A549 (cell line): ENCODE data around the gene KRTAP9-9. TPM values are rescaled to one million over a fixed set of nuclear protein-coding genes. Genes with fewer than 3 reads are reported as not detected.

Experiments used
- ATAC-seq, 2 experiments: fragments of 200-7000 bp in 1 of 2; fragments of >200 bp in 1 of 2; cut with Nextera tagmentation in 1 of 2; cut with Tn5 transposase in 1 of 2; 3 replicates each; pipeline versions ENCODE4 v1.8.0 to v1.9.1; 2018 to 2020; ENCODE audit warnings: mild to moderate bottlenecking in 1 of 2, moderate library complexity in 1 of 2
- CTCF ChIA-PET: fragments of 300-600 bp; sonication (Branson Sonifier 250); formaldehyde crosslinking; extraction: SDS; loops from one replicate; lab custom pipeline; 2021; ENCODE audit warnings: antibody characterized with exemption, inconsistent platforms; lab: Yijun Ruan, JAX
- POLR2A ChIA-PET: fragments of 350-600 bp; formaldehyde crosslinking; extraction: SDS; loops from one replicate; lab custom pipeline; 2021; ENCODE audit warnings: antibody characterized with exemption, inconsistent platforms; lab: Yijun Ruan, JAX
- DNase-seq, 2 experiments: peaks; one replicate each; pipeline versions ENCODE4 v3.0.0 to v3.0.0-alpha.2; 2011 to 2016; ENCODE audit warnings: low read depth in 1 of 2, low spot score in 1 of 2
- FAIRE-seq: peaks from 2 replicates; lab custom pipeline; 2011; peaks lifted over from hg19 to GRCh38; lab: Jason Lieb, UNC
- H3K27ac ChIP-seq, 2 experiments: fragments of >200 bp; sonication (Bioruptor Twin); formaldehyde crosslinking; 3 replicates each; pipeline ENCODE4 v1.5.1; 2016 to 2017
- H3K4me1 ChIP-seq: fragments of >200 bp; sonication (Bioruptor Twin); formaldehyde crosslinking; 3 replicates; pipeline ENCODE4 v1.6.1; 2016
- H3K4me2 ChIP-seq: fragments of >200 bp; sonication (Bioruptor Twin); formaldehyde crosslinking; 3 replicates; pipeline ENCODE4 v1.6.1; 2016
- H3K4me3 ChIP-seq: fragments of >200 bp; sonication (Bioruptor Twin); formaldehyde crosslinking; 3 replicates; pipeline ENCODE4 v1.5.1; 2016
- H3K9me3 ChIP-seq: fragments of >200 bp; sonication (Bioruptor Twin); formaldehyde crosslinking; 3 replicates; pipeline ENCODE4 v1.6.1; 2016
- CHD4 ChIP-seq: fragments of 200-600 bp; sonication (generic); IDR thresholded peaks from 2 replicates; pipeline ENCODE4 v1.6.1; 2016; ENCODE audit warnings: antibody characterized with exemption, mild to moderate bottlenecking, borderline replicate concordance
- EHMT2 ChIP-seq: fragments of 200-600 bp; sonication (generic); IDR thresholded peaks from 2 replicates; pipeline ENCODE4 v1.6.1; 2016; ENCODE audit warnings: antibody characterized with exemption, low read depth, mild to moderate bottlenecking, moderate library complexity
- ELK1 ChIP-seq: fragments of 150-350 bp; IDR thresholded peaks from 2 replicates; pipeline ENCODE4 v1.6.1; 2014; ENCODE audit warnings: low read depth, mild to moderate bottlenecking, low read length
- HDAC2 ChIP-seq: fragments of 200-600 bp; sonication (generic); IDR thresholded peaks from 2 replicates; pipeline ENCODE4 v1.6.1; 2016
- KDM1A ChIP-seq: fragments of 200-600 bp; sonication (generic); IDR thresholded peaks from 2 replicates; pipeline ENCODE4 v1.6.1; 2016; ENCODE audit warnings: low read depth, mild to moderate bottlenecking
- NFE2L2 ChIP-seq: fragments of 150-350 bp; conservative IDR thresholded peaks from 2 replicates; pipeline ENCODE4 v1.6.1; 2014; ENCODE audit warnings: low read length
- PHF8 ChIP-seq: fragments of 200-600 bp; sonication (generic); IDR thresholded peaks from 2 replicates; pipeline ENCODE4 v1.6.1; 2016; ENCODE audit warnings: low read depth, mild to moderate bottlenecking, antibody characterized with exemption, moderate library complexity, borderline replicate concordance
- POLR2A ChIP-seq: IDR thresholded peaks from 2 replicates; pipeline ENCODE4 v1.6.1; 2012; ENCODE audit warnings: mild to moderate bottlenecking, low read length
- RFX5 ChIP-seq: fragments of 450-650 bp; IDR thresholded peaks from 2 replicates; pipeline ENCODE4 v1.7.1; 2014; ENCODE audit warnings: antibody characterized with exemption, mild to moderate bottlenecking, moderate library complexity
- SMC3 ChIP-seq: fragments of >200 bp; sonication (Bioruptor Twin); formaldehyde crosslinking; IDR thresholded peaks from 3 replicates; pipeline ENCODE4 v1.6.1; 2018; ENCODE audit warnings: inconsistent platforms
- TFCP2L1 ChIP-seq: fragments of 250-450 bp; sonication (Bioruptor Pico); IDR thresholded peaks from 2 replicates; pipeline ENCODE4 v1.5.0; 2021; ENCODE audit warnings: mild to moderate bottlenecking
- TP53 ChIP-seq: fragments of 250-450 bp; sonication (Bioruptor Pico); IDR thresholded peaks from 2 replicates; pipeline ENCODE4 v1.5.0; 2021; ENCODE audit warnings: mild to moderate bottlenecking, moderate library complexity
- ZNF302 ChIP-seq: fragments of 250-450 bp; sonication (Bioruptor Pico); IDR thresholded peaks from 2 replicates; pipeline ENCODE4 v1.9.0; 2021; ENCODE audit warnings: inconsistent platforms, mild to moderate bottlenecking, moderate library complexity
- WGBS: methylation state at CpG from one replicate; pipeline ENCODE4 v1.1.6; 2017; ENCODE audit errors: missing lambda C conversion rate; 5-methylcytosine and 5-hydroxymethylcytosine counted together
- polyA plus RNA-seq, 4 experiments: library from polyadenylated mRNA; depleted of rRNA in 3 of 4; stranded (reverse); fragments of >200 nt; fragmentation: RNase III in 1 of 4; extraction: RNeasy Plus Mini Kit Qiagen cat#74134 plus additional on column Dnase treatment in 1 of 4; gene quantifications; 2 replicates in 3 of 4; 3 replicates in 1 of 4; pipeline ENCODE4 v1.2.3, GENCODE V29; 2011 to 2017
- TF ChIP-seq, protein P1 (sequence below): fragments of 450-650 bp; IDR thresholded peaks from 2 replicates; pipeline ENCODE4 v1.6.1; 2014; ENCODE audit warnings: antibody characterized with exemption
- TF ChIP-seq, protein P2 (sequence below): fragments of >200 bp; sonication (Bioruptor Twin); formaldehyde crosslinking; IDR thresholded peaks from 3 replicates; pipeline ENCODE4 v1.5.1; 2016
- TF ChIP-seq, protein P3 (sequence below): fragments of 250-450 bp; sonication (Bioruptor Pico); IDR thresholded peaks from 2 replicates; pipeline ENCODE4 v1.5.0; 2020; ENCODE audit warnings: low read depth, mild to moderate bottlenecking, moderate library complexity

Gene KRTAP9-9
- polyA plus RNA-seq, 2 of the 4 experiments (the other 2 are of a cell fraction), result not detected

DNA sequence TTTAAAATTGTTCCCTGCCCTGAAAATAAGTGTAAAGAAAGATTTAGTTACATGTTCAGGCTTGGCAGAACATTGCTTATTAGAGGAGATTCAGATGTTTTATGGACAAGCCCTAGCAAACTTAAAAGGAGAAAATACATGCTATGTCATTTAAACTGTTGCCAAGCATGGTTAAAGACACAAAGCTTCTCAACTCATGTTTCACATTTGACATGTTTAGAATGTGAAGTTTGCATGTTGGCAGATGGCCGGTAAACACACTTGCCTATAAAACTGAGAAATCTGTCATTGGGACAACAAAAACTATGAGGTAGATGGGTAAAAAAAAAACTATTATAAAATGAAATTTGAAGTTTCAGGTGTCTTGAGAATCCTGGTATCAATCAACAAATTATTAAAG, 41.7 kb downstream of the KRTAP9-9 start (continued):
- TF ChIP-seq, protein P1, sequence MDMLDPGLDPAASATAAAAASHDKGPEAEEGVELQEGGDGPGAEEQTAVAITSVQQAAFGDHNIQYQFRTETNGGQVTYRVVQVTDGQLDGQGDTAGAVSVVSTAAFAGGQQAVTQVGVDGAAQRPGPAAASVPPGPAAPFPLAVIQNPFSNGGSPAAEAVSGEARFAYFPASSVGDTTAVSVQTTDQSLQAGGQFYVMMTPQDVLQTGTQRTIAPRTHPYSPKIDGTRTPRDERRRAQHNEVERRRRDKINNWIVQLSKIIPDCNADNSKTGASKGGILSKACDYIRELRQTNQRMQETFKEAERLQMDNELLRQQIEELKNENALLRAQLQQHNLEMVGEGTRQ, result no peak
- no peak for TF ChIP-seq SMC3

GRCh38 chr17:41298458-41299135, 43.4 kb downstream of the KRTAP9-9 start:
- Histone ChIP-seq H3K9me3 (no peaks in the 10 kb centered on the region), H3K4me1 (no peaks in the 10 kb centered on the region), H3K4me3 (no peak overlapping the region), H3K4me2 (no peak overlapping the region), H3K27ac (no peak overlapping the region)
- WGBS, result 76% methylated on average over 20 of the region's 20 CpGs
- CTCF ChIA-PET, result interaction anchor here (0.7 kb wide), 1 partner anchor 18 kb away, joined by 3 read pairs; no protein-coding TSS in a partner anchor
- TF ChIP-seq CHD4, result no peak
- TF ChIP-seq POLR2A, result no peak
- TF ChIP-seq, protein P2, sequence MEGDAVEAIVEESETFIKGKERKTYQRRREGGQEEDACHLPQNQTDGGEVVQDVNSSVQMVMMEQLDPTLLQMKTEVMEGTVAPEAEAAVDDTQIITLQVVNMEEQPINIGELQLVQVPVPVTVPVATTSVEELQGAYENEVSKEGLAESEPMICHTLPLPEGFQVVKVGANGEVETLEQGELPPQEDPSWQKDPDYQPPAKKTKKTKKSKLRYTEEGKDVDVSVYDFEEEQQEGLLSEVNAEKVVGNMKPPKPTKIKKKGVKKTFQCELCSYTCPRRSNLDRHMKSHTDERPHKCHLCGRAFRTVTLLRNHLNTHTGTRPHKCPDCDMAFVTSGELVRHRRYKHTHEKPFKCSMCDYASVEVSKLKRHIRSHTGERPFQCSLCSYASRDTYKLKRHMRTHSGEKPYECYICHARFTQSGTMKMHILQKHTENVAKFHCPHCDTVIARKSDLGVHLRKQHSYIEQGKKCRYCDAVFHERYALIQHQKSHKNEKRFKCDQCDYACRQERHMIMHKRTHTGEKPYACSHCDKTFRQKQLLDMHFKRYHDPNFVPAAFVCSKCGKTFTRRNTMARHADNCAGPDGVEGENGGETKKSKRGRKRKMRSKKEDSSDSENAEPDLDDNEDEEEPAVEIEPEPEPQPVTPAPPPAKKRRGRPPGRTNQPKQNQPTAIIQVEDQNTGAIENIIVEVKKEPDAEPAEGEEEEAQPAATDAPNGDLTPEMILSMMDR, result no peak
- no peak for TF ChIP-seq ELK1
- TF ChIP-seq NFE2L2, result no peak
- TF ChIP-seq TP53 (CRISPR knock-in tag), result no peak
- no peak for TF ChIP-seq SMC3
- TF ChIP-seq PHF8, result no peak
- TF ChIP-seq TFCP2L1 (CRISPR knock-in tag), result no peak
- no peak for TF ChIP-seq ZNF302 (CRISPR knock-in tag)
- no peak for TF ChIP-seq EHMT2
- no peak for TF ChIP-seq KDM1A
- TF ChIP-seq RFX5, result no peak
- no peak for FAIRE-seq
- DNase-seq, result no peak
- ATAC-seq, result no peak
- POLR2A ChIA-PET, result no interaction called here

DNA sequence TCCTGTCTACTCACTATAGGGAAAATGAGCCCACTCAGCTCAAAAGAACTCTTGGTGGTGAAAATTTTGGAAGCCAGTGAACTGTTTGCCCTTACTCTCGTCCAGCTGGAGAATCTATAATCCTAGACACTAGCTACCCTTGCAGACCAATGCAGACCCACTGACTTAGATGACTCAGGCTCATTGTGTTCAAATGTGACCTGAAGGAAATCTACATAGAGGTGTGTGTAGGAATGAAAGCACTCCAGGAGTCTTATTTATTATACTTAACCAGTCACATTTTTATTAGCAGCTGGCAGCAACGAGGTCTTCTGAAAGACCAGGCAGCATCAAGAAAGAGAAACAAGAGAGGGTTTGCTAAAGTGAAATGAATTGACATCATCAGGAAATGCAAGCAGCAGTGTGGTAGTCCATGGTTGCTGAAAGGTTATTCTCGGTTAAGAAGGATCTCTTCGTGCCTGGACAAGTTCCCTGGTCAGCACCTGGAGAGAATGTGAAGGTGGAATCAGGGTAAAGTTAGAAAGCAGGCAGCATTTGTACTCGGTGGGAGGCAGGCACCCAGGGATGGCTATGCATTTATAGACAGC, 46.1 kb downstream of the KRTAP9-9 start:
- TF ChIP-seq, protein P3, sequence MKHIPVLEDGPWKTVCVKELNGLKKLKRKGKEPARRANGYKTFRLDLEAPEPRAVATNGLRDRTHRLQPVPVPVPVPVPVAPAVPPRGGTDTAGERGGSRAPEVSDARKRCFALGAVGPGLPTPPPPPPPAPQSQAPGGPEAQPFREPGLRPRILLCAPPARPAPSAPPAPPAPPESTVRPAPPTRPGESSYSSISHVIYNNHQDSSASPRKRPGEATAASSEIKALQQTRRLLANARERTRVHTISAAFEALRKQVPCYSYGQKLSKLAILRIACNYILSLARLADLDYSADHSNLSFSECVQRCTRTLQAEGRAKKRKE, result no peak
- TF ChIP-seq HDAC2, result no peak
- CTCF ChIA-PET, result interaction anchor here (0.7 to 1.5 kb wide), 4 partner anchors 22 to 362 kb away, joined by 3 to 10 read pairs (median 4); no protein-coding TSS in a partner anchor
- no peak for ATAC-seq
- 37% methylated on average over 5 of the region's 5 CpGs for WGBS
- no peak for FAIRE-seq
- H3K4me2 ChIP-seq, result no peak overlapping the region
- POLR2A ChIA-PET, result no interaction called here
- H3K9me3 ChIP-seq, result no peaks in the 10 kb centered on the region
- no peaks in the 10 kb centered on the region for H3K4me1 ChIP-seq
- H3K4me3 ChIP-seq, result no peak overlapping the region
- H3K27ac ChIP-seq, result no peak overlapping the region
- no peak for DNase-seq
